Mesenchymal stem cell (in vitro differentiated cells and primary cell): ENCODE measurements around the gene CEP70.

Source experiments
- DNase-seq: peaks from one replicate; pipeline ENCODE4 v3.0.0-alpha.2; 2013
- H2AFZ ChIP-seq: one replicate; pipeline ENCODE4 v1.6.1; 2013; ENCODE audit warnings: low read depth, mild to moderate bottlenecking, control low read depth, inconsistent platforms, low read length, moderate library complexity
- H2AK5ac ChIP-seq: 2 replicates; pipeline ENCODE4 v1.6.1; 2013; ENCODE audit warnings: low read length, moderate library complexity, mild to moderate bottlenecking, inconsistent platforms; ENCODE audit not compliant: severe bottlenecking
- H2BK120ac ChIP-seq: one replicate; pipeline ENCODE4 v1.6.1; 2013; ENCODE audit warnings: low read depth, mild to moderate bottlenecking, inconsistent platforms, low read length, moderate library complexity
- H2BK12ac ChIP-seq, 2 experiments: one replicate each; pipeline ENCODE4 v1.6.1; 2013; ENCODE audit warnings: inconsistent platforms in 2 of 2, low read length in 2 of 2, mild to moderate bottlenecking in 2 of 2, moderate library complexity in 2 of 2, control low read depth in 1 of 2
- H2BK15ac ChIP-seq: one replicate; pipeline ENCODE4 v1.6.1; 2013; ENCODE audit warnings: mild to moderate bottlenecking, low read depth, inconsistent platforms; ENCODE audit not compliant: poor library complexity, severe bottlenecking
- H2BK5ac ChIP-seq: 2 replicates; pipeline ENCODE4 v1.6.1; 2013; ENCODE audit warnings: low read depth, mild to moderate bottlenecking, low read length, control low read depth, inconsistent platforms; ENCODE audit not compliant: poor library complexity, severe bottlenecking
- H3K14ac ChIP-seq, 2 experiments: one replicate each; pipeline ENCODE4 v1.6.1; 2013; ENCODE audit warnings: inconsistent platforms in 2 of 2, low read length in 2 of 2, control low read depth in 1 of 2, mild to moderate bottlenecking in 1 of 2, moderate library complexity in 1 of 2
- H3K18ac ChIP-seq, 2 experiments: one replicate each; pipeline ENCODE4 v1.6.1; 2013; ENCODE audit warnings: inconsistent platforms in 2 of 2, low read length in 2 of 2, control low read depth in 1 of 2, low read depth in 1 of 2, mild to moderate bottlenecking in 1 of 2
- H3K23ac ChIP-seq, 2 experiments: one replicate each; pipeline ENCODE4 v1.6.1; 2013; ENCODE audit warnings: inconsistent platforms in 2 of 2, low read length in 2 of 2, mild to moderate bottlenecking in 2 of 2, moderate library complexity in 2 of 2, control low read depth in 1 of 2
- H3K27ac ChIP-seq: 2 replicates; pipeline ENCODE4 v1.5.1; 2013; ENCODE audit warnings: mild to moderate bottlenecking, moderate library complexity, low read length, control low read depth, inconsistent platforms; ENCODE audit not compliant: poor library complexity, severe bottlenecking
- H3K27me3 ChIP-seq, 2 experiments: 2 replicates each; pipeline versions ENCODE4 v1.6.1 to v1.7.0; 2013; ENCODE audit warnings: low read length in 2 of 2, mild to moderate bottlenecking in 2 of 2, moderate library complexity in 2 of 2, control low read depth in 1 of 2, inconsistent platforms in 1 of 2; ENCODE audit not compliant: control insufficient read depth in 1 of 2, insufficient read depth in 1 of 2
- H3K36me3 ChIP-seq, 2 experiments: 2 replicates each; pipeline versions ENCODE4 v1.6.1 to v1.7.0; 2013; ENCODE audit warnings: low read length in 2 of 2, control low read depth in 1 of 2, inconsistent platforms in 1 of 2, low read depth in 1 of 2, mild to moderate bottlenecking in 1 of 2; ENCODE audit not compliant: insufficient read depth in 2 of 2, control insufficient read depth in 1 of 2
- H3K4ac ChIP-seq, 2 experiments: one replicate each; pipeline ENCODE4 v1.6.1; 2013; ENCODE audit warnings: inconsistent platforms in 2 of 2, low read length in 2 of 2, mild to moderate bottlenecking in 2 of 2, moderate library complexity in 2 of 2, control low read depth in 1 of 2, low read depth in 1 of 2
- H3K4me1 ChIP-seq: 2 replicates; pipeline ENCODE4 v1.6.1; 2013; ENCODE audit warnings: low read depth, low read length, control low read depth; ENCODE audit not compliant: control insufficient read depth, insufficient read depth
- H3K4me2 ChIP-seq: 2 replicates; pipeline ENCODE4 v1.6.1; 2013; ENCODE audit warnings: low read length, mild to moderate bottlenecking, inconsistent platforms; ENCODE audit not compliant: poor library complexity, severe bottlenecking
- H3K4me3 ChIP-seq, 2 experiments: 2 replicates each; pipeline versions ENCODE4 v1.5.1 to v1.7.0; 2013; ENCODE audit warnings: low read length in 2 of 2, mild to moderate bottlenecking in 2 of 2, control low read depth in 1 of 2, low read depth in 1 of 2; ENCODE audit not compliant: insufficient read depth in 1 of 2
- H3K79me1 ChIP-seq: replicated peaks from 2 replicates; pipeline ENCODE4 v1.6.1; 2013; ENCODE audit warnings: mild to moderate bottlenecking, control low read depth, low read length, inconsistent platforms; ENCODE audit not compliant: poor library complexity, severe bottlenecking
- H3K9ac ChIP-seq: 2 replicates; pipeline ENCODE4 v1.7.0; 2013; ENCODE audit warnings: mild to moderate bottlenecking, low read length, moderate library complexity
- H3K9me3 ChIP-seq: 2 replicates; pipeline ENCODE4 v1.7.0; 2013; ENCODE audit warnings: mild to moderate bottlenecking, low read length; ENCODE audit not compliant: control insufficient read depth
- H4K8ac ChIP-seq: one replicate; pipeline ENCODE4 v1.6.1; 2013; ENCODE audit warnings: inconsistent platforms, mild to moderate bottlenecking, low read length, moderate library complexity
- H4K91ac ChIP-seq: one replicate; pipeline ENCODE4 v1.6.1; 2013; ENCODE audit warnings: mild to moderate bottlenecking, low read length, inconsistent platforms
- WGBS: methylation state at CpG from one replicate; pipeline ENCODE4 v1.1.7; 2013; ENCODE audit warnings: mixed read lengths; 5-methylcytosine and 5-hydroxymethylcytosine counted together

The CEP70 gene

GRCh38 chr3:138469874-138470273 lies 124.2 kb downstream of the CEP70 start:
- Histone ChIP-seq H3K4ac (no peak overlapping the region), H3K23ac (no peak overlapping the region), H3K18ac (no peak overlapping the region), H2BK120ac (no peak overlapping the region), H3K9ac (no peak overlapping the region), H3K9me3 (no peaks in the 10 kb centered on the region), H3K14ac (no peak overlapping the region), H4K8ac (no peak overlapping the region), H2AK5ac (no peak overlapping the region), H3K27ac (no peak overlapping the region), H2BK15ac (no peak overlapping the region), H2AFZ (no peak overlapping the region), H2BK12ac (no peak overlapping the region), H3K4me2 (no peak overlapping the region), H3K4me1 (peaks cover 8% of the 10 kb centered on the region), H3K79me1 (no peaks in the 10 kb centered on the region), H2BK5ac (no peak overlapping the region), H3K27me3 (peaks cover 0 to 5% of the 10 kb centered on the region in 2 experiments), H3K4me3 (no peak overlapping the region), H4K91ac (no peak overlapping the region), H3K36me3 (no peaks in the 10 kb centered on the region)
- no peak for DNase-seq
- WGBS: 74% methylated on average over 5 of the region's 6 CpGs

- Histone ChIP-seq H2BK120ac (no peak overlapping the region), H2BK12ac (no peak overlapping the region), H3K23ac (no peak overlapping the region), H2BK15ac (no peak overlapping the region), H3K79me1 (no peaks in the 10 kb centered on the region), H4K91ac (no peak overlapping the region), H3K4me3 (no peak overlapping the region), H3K27me3 (peaks cover 0 to 5% of the 10 kb centered on the region in 2 experiments), H4K8ac (no peak overlapping the region), H3K4me2 (no peak overlapping the region), H3K9me3 (no peaks in the 10 kb centered on the region), H2BK5ac (no peak overlapping the region), H3K18ac (no peak overlapping the region), H3K27ac (no peak overlapping the region), H3K4ac (no peak overlapping the region), H3K36me3 (no peaks in the 10 kb centered on the region), H3K4me1 (peaks cover 9% of the 10 kb centered on the region), H3K9ac (no peak overlapping the region), H3K14ac (no peak overlapping the region), H2AK5ac (no peak overlapping the region), H2AFZ (no peak overlapping the region)
- WGBS: 71% methylated on average over 2 of the region's 2 CpGs
- no peak for DNase-seq
Observed at GRCh38 chr3:138468886-138469285, 125.2 kb downstream of the CEP70 start.

GRCh38 chr3:138468451-138468850 lies 125.6 kb downstream of the CEP70 start:
- peaks cover 9% of the 10 kb centered on the region for H3K4me1 ChIP-seq
- no peak for DNase-seq
- no peaks in the 10 kb centered on the region for H3K9me3 ChIP-seq
- H2BK12ac ChIP-seq: no peak overlapping the region
- no peaks in the 10 kb centered on the region for H3K79me1 ChIP-seq
- no peaks in the 10 kb centered on the region for H3K36me3 ChIP-seq
- H2BK120ac ChIP-seq: no peak overlapping the region
- H2AK5ac ChIP-seq: no peak overlapping the region
- H2AFZ ChIP-seq: no peak overlapping the region
- H2BK15ac ChIP-seq: no peak overlapping the region
- no peak overlapping the region for H3K4me2 ChIP-seq
- H3K27ac ChIP-seq: no peak overlapping the region
- H3K14ac ChIP-seq: no peak overlapping the region
- no peak overlapping the region for H2BK5ac ChIP-seq
- no peak overlapping the region for H3K18ac ChIP-seq
- H3K9ac ChIP-seq: no peak overlapping the region
- H3K27me3 ChIP-seq: peaks cover 0 to 5% of the 10 kb centered on the region in 2 experiments
- WGBS: 67% methylated on average over 6 of the region's 6 CpGs
- no peak overlapping the region for H3K4ac ChIP-seq
- no peak overlapping the region for H4K8ac ChIP-seq
- H4K91ac ChIP-seq: no peak overlapping the region
- H3K4me3 ChIP-seq: no peak overlapping the region
- H3K23ac ChIP-seq: no peak overlapping the region

- H4K8ac ChIP-seq: no peak overlapping the region
- H3K4ac ChIP-seq: no peak overlapping the region
- WGBS: 71% methylated on average over 2 of the region's 5 CpGs
Observed at GRCh38 chr3:138467931-138468330, 126.1 kb downstream of the CEP70 start.

More at GRCh38 chr3:138467931-138468330, 126.1 kb downstream of the CEP70 start:
- H3K79me1 ChIP-seq: no peaks in the 10 kb centered on the region
- peaks cover 0 to 5% of the 10 kb centered on the region in 2 experiments for H3K27me3 ChIP-seq
- H4K91ac ChIP-seq: no peak overlapping the region
- no peak overlapping the region for H2AK5ac ChIP-seq
- H3K27ac ChIP-seq: no peak overlapping the region
- H2AFZ ChIP-seq: no peak overlapping the region
- H3K36me3 ChIP-seq: no peaks in the 10 kb centered on the region
- no peak overlapping the region for H3K4me3 ChIP-seq
- H3K18ac ChIP-seq: no peak overlapping the region
- DNase-seq: no peak
- no peak overlapping the region for H3K4me2 ChIP-seq
- no peak overlapping the region for H2BK120ac ChIP-seq
- no peak overlapping the region for H2BK12ac ChIP-seq
- H3K9me3 ChIP-seq: no peaks in the 10 kb centered on the region
- no peak overlapping the region for H2BK15ac ChIP-seq
- H3K23ac ChIP-seq: no peak overlapping the region
- H3K14ac ChIP-seq: no peak overlapping the region
- H3K4me1 ChIP-seq: peaks cover 9% of the 10 kb centered on the region
- no peak overlapping the region for H2BK5ac ChIP-seq
- H3K9ac ChIP-seq: no peak overlapping the region
